ENCODE results near the gene PDLIM5. TPM values are rescaled to one million over a fixed set of nuclear protein-coding genes. Genes with fewer than 3 reads are reported as not detected.

The PDLIM5 gene
- total RNA-seq, 1 donor from 2014 or later: 71.0 TPM

- Mint-ChIP-seq H3K36me3 (ENCODE audit: low read depth) (no peaks in the 10 kb centered on the region), H3K4me3 (no peak overlapping the region), H3K9me3 (peaks cover 5% of the 10 kb centered on the region), H3K4me1 (no peaks in the 10 kb centered on the region), H3K27ac (ENCODE audit: unreplicated experiment) (peak overlapping the region; percentile 90), H3K27me3 (ENCODE audit: low read depth) (no peaks in the 10 kb centered on the region)
- TF ChIP-seq CTCF (conservative IDR thresholded peaks at IDR 0.05): no peak
- DNase-seq (ENCODE audit: low read depth, low spot score): no peak
Observed at GRCh38 chr4:94416335-94416734, 35.4 kb upstream of the PDLIM5 start.

DNA sequence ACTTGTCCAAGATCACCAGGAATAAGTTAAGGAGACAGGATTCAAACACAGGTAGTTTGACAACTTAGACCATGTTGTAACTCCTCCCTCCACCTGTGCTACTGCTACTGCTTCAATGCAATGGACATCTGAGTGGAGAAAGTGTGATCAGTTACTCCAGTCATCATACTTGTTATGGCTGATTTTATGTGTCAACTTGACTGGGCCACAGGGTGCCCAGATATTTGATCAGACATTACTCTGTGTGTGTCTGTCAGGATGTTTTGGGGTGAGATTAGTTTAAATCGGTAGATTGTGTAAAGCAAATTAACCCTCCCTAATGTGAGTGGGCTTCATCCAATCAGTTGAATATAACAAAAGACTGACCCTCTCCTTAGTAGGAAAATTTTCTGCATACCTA lies 34.8 kb upstream of the PDLIM5 start:
- no peak overlapping the region for H3K27ac Mint-ChIP-seq (ENCODE audit: unreplicated experiment)

DNA sequence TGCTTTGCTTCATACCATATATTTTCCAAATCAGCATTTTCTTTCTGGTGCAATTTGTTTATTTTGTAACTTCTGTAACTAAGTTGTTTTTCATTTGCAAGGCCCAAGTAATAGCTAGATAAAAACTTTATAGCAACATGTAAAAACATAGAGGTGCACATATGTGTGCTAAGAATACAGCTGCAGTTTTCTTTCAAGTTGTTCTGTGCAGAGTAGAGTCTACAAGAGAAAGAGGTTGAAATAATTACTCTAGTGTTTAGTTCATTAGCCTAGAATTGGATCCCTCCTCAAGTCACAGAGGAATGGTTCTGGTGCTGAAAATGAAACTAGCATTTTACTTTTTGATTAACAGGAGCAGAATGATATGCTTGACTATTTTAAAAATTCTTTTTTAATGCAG lies 32.2 kb upstream of the PDLIM5 start:
- Mint-ChIP-seq H3K36me3 (ENCODE audit: low read depth) (peaks cover 4% of the 10 kb centered on the region), H3K9me3 (peaks cover 21% of the 10 kb centered on the region), H3K4me3 (no peak overlapping the region), H3K4me1 (no peaks in the 10 kb centered on the region), H3K27me3 (ENCODE audit: low read depth) (no peaks in the 10 kb centered on the region), H3K27ac (ENCODE audit: unreplicated experiment) (no peak overlapping the region)
- no peak for DNase-seq (ENCODE audit: low read depth, low spot score)
- TF ChIP-seq CTCF (conservative IDR thresholded peaks at IDR 0.05): no peak

More for the DNA sequence above, 34.8 kb upstream of the PDLIM5 start:
- H3K4me1 Mint-ChIP-seq: no peaks in the 10 kb centered on the region
- no peak for TF ChIP-seq CTCF (conservative IDR thresholded peaks at IDR 0.05)
- no peak overlapping the region for H3K4me3 Mint-ChIP-seq
- H3K27me3 Mint-ChIP-seq (ENCODE audit: low read depth): no peaks in the 10 kb centered on the region
- no peaks in the 10 kb centered on the region for H3K36me3 Mint-ChIP-seq (ENCODE audit: low read depth)
- no peak for DNase-seq (ENCODE audit: low read depth, low spot score)
- H3K9me3 Mint-ChIP-seq: peaks cover 5% of the 10 kb centered on the region

- no peak for TF ChIP-seq CTCF (conservative IDR thresholded peaks at IDR 0.05)
- no peak for DNase-seq (ENCODE audit: low read depth, low spot score)
- Mint-ChIP-seq H3K4me1 (no peaks in the 10 kb centered on the region), H3K9me3 (peaks cover 25% of the 10 kb centered on the region), H3K36me3 (ENCODE audit: low read depth) (peaks cover 4% of the 10 kb centered on the region), H3K27me3 (ENCODE audit: low read depth) (no peaks in the 10 kb centered on the region), H3K27ac (ENCODE audit: unreplicated experiment) (no peak overlapping the region), H3K4me3 (no peak overlapping the region)
Observed at GRCh38 chr4:94419956-94420355, 31.8 kb upstream of the PDLIM5 start.

DNA sequence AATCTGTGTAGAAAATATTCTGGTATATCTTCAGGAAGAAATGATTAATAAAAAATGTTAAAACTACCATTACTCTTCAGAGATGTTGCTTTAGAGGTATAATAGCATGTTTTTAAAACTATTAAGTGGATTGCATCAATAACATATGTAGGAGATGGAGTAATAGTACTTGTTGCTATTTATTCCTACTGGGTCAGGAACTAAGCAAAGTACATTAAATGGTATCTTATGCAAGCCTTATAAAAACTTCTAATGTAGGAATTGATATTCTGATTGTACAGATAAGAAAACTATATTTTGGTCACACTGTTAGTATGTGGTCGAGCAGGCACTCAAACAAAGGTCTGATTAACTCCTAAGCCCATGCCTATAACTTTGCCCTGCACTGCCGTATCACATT lies 31.4 kb upstream of the PDLIM5 start:
- H3K4me1 Mint-ChIP-seq: no peaks in the 10 kb centered on the region
- H3K36me3 Mint-ChIP-seq (ENCODE audit: low read depth): peaks cover 5% of the 10 kb centered on the region
- DNase-seq (ENCODE audit: low read depth, low spot score): no peak
- no peak overlapping the region for H3K4me3 Mint-ChIP-seq
- H3K27me3 Mint-ChIP-seq (ENCODE audit: low read depth): no peaks in the 10 kb centered on the region
- H3K27ac Mint-ChIP-seq (ENCODE audit: unreplicated experiment): no peak overlapping the region
- H3K9me3 Mint-ChIP-seq: peaks cover 26% of the 10 kb centered on the region
- no peak for TF ChIP-seq CTCF (conservative IDR thresholded peaks at IDR 0.05)

- no peak for TF ChIP-seq CTCF (conservative IDR thresholded peaks at IDR 0.05)
- Mint-ChIP-seq H3K4me3 (no peak overlapping the region), H3K4me1 (no peaks in the 10 kb centered on the region), H3K27ac (ENCODE audit: unreplicated experiment) (no peak overlapping the region), H3K36me3 (ENCODE audit: low read depth) (peaks cover 9% of the 10 kb centered on the region), H3K9me3 (peaks cover 32% of the 10 kb centered on the region), H3K27me3 (ENCODE audit: low read depth) (no peaks in the 10 kb centered on the region)
- no peak for DNase-seq (ENCODE audit: low read depth, low spot score)
Observed at GRCh38 chr4:94426783-94427182, 25.0 kb upstream of the PDLIM5 start.

Data from neural crest cell (in vitro differentiated cells).